Measurements from ENCODE around the gene BAIAP2.
"Not testable (repeated sequence)": the region's sequence is repeated elsewhere in the genome, so short reads cannot be mapped to it uniquely, and the experiment has no call there.

BAIAP2 gene

GRCh38 chr17:81000631-81001357 lies 34.2 kb upstream of the BAIAP2 start:
- no peak for DNase-seq

DNA sequence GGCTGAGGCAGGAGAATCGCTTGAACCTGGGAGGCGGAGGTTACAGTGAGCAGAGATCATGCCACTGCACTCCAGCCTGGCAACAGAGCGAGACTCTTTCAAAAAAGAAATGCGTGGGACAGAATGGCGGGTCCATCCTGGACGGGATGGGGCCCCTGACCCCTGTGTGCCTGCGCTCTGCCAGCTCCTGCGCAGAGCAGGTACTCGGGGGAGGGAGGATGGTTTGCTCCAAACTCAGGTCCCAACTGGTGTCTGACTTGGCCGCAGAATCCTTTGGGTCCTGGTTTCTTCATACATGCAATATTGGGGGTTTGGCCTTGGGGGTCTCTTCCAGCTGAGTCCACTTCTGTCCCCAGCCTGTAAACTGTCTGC lies 33.0 kb upstream of the BAIAP2 start:
- DNase-seq, result no peak

DNA sequence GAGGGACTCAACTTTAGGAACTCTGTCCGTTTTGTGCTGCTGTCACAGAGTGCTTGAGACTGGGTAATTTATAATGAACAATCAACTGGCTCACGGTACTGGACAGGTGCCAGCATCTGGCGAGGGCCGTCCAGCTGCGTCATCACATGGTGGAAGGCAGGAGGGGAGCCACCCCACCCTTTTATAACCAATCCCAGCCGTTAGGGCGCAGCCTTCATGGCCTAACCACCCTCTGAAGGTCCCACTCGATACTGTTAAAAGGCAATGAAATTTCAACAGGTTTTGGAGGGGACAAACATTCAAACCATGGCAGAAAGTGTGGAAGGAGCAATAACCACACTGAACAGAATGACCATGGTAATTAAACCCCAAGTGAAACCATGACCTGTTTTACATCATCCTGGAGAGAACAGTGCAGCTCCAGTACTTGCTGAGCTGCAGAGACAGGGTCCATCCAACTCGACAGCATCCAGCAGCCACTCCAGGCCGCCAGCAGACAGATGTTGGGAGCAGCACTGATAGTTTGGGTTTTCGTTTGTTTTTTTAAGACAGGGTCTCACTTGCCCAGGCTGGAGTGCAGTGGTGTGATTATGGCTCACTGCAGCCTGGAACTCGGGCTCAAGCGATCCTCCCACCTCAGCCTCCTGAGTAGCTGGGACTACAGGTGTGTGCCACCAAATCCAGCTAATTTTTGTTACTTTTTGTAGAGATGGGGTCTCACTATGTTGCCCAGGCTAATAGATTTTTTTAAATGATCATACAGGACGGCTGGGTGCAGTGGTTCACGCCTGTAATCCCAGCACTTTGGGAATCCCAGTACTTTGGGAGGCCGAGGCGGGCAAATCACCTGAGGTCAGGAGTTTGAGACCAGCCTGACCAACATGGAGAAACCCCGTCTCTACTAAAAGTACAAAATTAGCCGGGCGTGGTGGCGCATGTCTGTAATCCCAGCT lies 32.3 kb upstream of the BAIAP2 start:
- peak; percentile 36 for DNase-seq

DNA sequence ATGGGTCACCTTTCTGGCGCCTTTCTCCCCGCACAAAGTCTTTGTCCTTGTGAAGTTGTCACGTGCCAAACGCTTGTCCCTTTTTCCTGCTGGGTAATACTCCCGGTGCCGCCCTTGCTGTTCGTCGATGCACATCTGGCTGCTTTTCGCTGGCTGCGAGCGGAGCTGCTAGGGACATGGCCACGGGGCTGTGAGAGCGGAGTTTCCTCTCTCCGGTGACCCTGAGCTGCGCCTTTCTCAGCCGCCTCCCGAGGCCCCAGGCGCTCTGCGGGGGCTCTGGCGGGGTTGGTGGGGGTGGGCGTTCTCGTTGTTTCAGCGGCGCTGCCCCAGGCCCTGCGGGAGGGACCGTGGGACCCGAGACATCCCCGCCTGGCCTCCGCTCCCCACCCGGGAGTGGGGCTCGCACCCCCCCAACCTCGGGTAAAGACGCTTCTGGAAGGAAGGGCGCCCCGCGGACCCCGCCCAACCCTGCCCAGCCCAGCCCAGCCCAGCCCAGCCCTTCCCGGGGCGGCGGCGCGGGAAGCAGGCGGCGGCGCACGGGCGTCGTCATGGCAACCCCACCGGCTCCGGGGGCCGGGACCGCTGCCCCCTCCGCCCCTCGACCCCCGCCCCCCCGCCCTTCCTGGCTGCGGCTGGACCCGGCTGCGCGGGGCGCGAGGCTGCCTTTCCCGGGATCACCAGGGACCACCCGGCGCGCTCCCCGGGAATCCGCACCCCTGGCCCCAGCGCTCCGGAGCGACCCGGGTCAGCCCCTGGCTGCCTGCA lies 31.1 kb upstream of the BAIAP2 start:
- no peak for DNase-seq

GRCh38 chr17:81006891-81007290 lies 28.1 kb upstream of the BAIAP2 start:
- no peak for DNase-seq

DNA sequence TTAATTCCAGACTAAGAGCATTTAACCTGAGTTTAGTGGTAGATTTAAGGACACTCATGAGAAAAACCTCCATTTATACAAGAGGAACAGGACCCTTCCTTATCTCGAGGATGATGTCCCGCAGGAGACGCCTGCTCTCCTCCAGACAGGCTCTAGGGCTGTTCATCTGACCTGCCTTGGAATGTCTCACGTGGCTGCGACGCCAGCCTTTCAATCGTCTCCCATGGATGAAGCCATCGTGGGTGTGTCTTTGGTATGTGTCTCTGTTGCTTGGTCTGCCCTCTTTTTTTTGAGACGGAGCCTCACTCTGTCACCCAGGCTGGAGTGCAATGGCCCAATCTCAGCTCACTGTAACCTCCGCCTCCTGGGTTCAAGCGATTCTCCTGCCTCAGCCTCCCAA lies 26.8 kb upstream of the BAIAP2 start:
- no peak for DNase-seq

GRCh38 chr17:81009136-81009535 lies 25.8 kb upstream of the BAIAP2 start:
- DNase-seq, result no peak

GRCh38 chr17:81010935-81011334 lies 24.0 kb upstream of the BAIAP2 start:
- no peak for DNase-seq

DNA sequence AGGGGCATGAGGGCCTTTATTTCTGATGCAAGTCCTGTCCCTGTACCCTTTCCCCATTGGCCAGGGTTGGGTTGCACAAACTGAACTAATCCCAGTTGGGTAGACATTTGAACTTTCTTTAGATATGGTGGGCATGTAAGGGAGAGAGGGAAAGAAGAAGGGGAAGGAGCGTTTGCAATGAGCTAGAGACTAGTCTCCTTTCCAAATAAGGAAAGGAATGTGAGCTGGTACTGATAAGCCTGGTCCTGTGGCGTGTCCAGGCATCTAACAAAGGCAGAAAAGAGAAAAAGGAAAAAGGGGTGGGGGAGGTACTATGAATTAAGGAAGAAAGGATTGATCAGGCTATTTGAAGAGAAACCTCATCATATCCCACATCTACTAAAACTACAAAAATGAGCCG lies 23.0 kb upstream of the BAIAP2 start:
- no peak for DNase-seq

DNA sequence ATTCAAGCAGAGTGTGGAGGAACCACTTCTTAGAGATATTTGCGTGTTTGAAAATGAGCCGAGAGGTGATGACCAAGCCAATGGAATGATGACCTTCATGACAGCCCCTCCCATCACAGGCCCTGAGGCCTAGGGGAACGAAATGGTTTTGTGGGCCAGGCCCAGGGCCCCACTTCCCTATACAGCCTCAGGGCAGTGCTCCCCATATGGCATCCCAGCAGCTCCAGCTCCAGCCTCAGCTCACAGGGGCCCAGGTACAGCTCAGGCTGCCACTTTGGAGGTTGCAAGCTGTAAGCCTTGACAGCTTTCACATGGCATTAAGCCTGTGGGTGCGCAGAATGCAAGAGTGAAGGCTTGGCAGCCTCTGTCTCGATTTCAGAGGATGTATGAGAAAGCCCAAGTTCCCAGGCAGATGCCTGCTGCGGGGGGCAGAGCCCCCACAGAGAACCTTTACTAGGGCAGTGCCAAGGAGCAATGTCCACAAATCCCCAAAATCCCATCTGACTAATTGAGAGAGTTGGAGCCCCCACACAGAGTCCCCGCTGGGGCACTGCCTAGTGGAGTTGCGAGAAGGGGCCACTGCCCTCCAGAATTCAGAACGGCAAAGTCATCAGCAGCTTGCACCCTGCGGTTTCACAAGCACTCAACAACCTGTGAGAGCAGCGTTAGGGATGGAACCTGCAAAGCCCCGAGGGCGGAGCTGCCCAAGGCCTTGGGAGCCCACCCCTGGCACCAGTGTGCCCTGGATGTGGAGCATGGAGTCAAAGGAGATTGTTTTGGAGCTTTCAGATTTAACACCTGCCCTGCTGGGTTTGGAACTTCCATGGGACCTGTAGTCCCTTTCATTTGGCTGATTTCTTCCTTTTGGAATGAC lies 22.1 kb upstream of the BAIAP2 start:
- no peak for DNase-seq

GRCh38 chr17:81013642-81014041 lies 21.3 kb upstream of the BAIAP2 start:
- no peak for DNase-seq

GRCh38 chr17:81015136-81015535 lies 19.8 kb upstream of the BAIAP2 start:
- DNase-seq, result no peak

DNA sequence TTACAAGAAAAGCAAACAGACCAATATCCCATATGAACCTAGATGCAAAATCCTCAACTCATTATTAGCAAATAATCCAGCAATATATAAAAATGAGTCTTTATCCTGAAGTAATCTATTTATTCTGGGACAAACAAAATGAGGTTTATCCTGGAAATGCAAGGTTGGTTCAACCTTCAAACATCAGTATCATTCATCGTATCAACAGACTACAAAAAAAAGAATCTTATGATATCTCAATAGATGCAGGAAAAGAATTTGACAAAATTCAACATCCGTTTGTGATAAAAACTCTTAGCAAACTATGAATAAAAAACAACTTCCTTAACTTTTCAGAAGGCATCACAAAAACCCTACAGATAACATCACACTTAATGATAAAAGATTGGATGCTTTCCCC lies 18.4 kb upstream of the BAIAP2 start:
- DNase-seq, result no peak

- not testable (repeated sequence) for DNase-seq
Measured at GRCh38 chr17:81017330-81017729, 17.6 kb upstream of the BAIAP2 start.

GRCh38 chr17:81018044-81018802 lies 16.7 kb upstream of the BAIAP2 start:
- DNase-seq, result no peak

- DNase-seq, result no peak
Measured at GRCh38 chr17:81019563-81020442, 15.1 kb upstream of the BAIAP2 start.

- no peak for DNase-seq
Measured at GRCh38 chr17:81020443-81020766, 14.5 kb upstream of the BAIAP2 start.

DNA sequence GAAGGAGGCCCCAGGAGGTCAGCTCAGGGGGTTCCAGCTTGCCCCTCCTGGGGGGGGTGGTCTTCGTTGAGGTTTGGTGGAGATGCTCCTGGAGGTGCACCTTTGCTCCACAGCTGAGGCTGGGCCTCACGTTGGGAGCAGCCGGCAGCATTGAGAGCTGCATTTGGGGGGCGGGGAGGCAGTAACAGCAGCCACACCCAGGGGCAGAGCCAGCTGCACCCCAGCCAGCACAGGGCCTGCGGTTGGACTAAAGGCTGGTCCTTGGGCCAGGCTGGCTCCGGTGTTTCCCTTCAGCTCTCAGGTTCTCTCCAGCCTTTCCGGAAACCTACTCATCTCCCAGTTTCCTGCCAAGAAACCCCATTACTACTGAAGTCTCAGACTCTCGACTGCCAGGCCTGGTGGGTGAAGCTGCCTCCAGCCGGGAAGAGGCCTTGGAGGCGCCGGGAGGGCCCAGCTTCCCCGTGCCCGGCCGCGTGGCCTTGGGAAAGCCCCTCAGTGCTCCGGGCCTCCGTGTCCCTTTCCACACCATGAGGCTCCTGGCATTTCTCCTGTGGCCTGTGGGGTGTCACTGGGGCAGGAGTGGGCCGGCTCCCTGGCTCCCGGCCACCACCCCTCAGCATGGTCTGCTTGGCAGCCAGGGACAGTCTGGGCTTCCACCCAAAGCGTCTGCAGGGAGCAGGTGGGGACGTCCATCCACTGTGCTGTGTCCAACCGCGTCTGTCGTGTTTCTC lies 14.0 kb upstream of the BAIAP2 start:
- no peak for DNase-seq

DNA sequence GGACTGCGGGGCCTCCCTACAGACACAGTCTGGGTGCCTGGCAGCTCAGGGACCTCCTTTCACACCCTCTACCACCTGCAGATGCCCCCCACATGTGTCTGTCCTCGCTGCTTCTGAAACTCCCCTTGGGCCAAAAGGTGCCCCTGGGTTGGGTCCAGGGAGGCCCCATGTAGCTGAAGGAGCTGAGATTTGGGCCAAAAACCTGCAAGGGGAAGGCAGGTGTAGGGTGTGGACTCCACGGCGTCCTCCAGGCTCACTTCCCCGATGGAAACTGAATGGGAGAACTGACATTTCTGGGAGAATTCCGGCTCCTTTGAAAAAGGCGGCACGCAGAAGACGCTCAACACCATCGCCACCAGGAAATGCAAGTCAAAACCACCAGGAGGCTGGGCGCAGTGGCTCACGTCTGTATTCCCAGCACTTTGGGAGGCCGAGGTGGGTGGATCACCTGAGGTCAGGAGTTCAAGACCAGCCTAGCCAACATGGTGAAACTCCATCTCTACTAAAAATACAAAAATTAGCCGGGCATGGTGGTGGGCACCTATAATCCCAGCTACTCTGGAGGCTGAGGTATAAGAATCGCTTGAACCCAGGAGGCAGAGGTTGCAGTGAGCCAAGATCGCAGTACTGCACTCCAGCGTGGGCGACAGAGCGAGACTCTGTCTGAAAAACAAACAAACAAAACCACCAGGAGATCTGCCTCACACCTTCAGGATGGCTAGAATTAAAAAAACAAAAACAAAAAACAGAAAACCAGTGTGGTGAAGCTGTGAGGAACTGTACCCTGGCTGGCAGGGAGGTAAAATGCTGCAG lies 13.2 kb upstream of the BAIAP2 start:
- DNase-seq, result no peak
